KMS-11 (cell line): Measurements from ENCODE around the gene HOXA9.

Experiments
- H2AFZ ChIP-seq: fragments of 200-600 bp; sonication (generic); 2 replicates; pipeline ENCODE4 v1.6.1; 2016; ENCODE audit warnings: antibody characterized with exemption, mixed run types, low read depth
- H3K27ac ChIP-seq: fragments of 200-600 bp; sonication (generic); 2 replicates; pipeline ENCODE4 v1.6.1; 2016; ENCODE audit warnings: mild to moderate bottlenecking, mixed run types
- H3K27me3 ChIP-seq: fragments of 200-600 bp; sonication (generic); 2 replicates; pipeline ENCODE4 v1.6.1; 2017; ENCODE audit warnings: mild to moderate bottlenecking, low read depth, mixed run types, moderate library complexity; ENCODE audit not compliant: insufficient read depth
- H3K36me3 ChIP-seq: fragments of 200-600 bp; sonication (generic); 2 replicates; pipeline ENCODE4 v1.6.1; 2017; ENCODE audit warnings: mild to moderate bottlenecking, mixed run types; ENCODE audit not compliant: insufficient read depth
- H3K4me1 ChIP-seq: fragments of 200-600 bp; sonication (generic); 2 replicates; pipeline ENCODE4 v1.6.1; 2016; ENCODE audit warnings: mild to moderate bottlenecking, low read depth, mixed run types; ENCODE audit not compliant: poor library complexity, severe bottlenecking
- H3K4me2 ChIP-seq: fragments of 200-600 bp; sonication (generic); 2 replicates; pipeline ENCODE4 v1.7.0; 2016; ENCODE audit warnings: mild to moderate bottlenecking, mixed run types
- H3K4me3 ChIP-seq: fragments of 200-600 bp; sonication (generic); IDR thresholded peaks from 2 replicates; pipeline ENCODE4 v1.6.1; 2017; ENCODE audit warnings: low read depth, low read length, mixed read lengths; ENCODE audit not compliant: insufficient read depth
- H3K79me2 ChIP-seq: fragments of 200-600 bp; sonication (generic); 2 replicates; pipeline ENCODE4 v1.6.1; 2016; ENCODE audit warnings: low read depth, mixed run types; ENCODE audit not compliant: insufficient read depth
- H3K9ac ChIP-seq: fragments of 200-600 bp; sonication (generic); 2 replicates; pipeline ENCODE4 v1.6.1; 2016; ENCODE audit warnings: mild to moderate bottlenecking, mixed run types
- H4K20me1 ChIP-seq: fragments of 200-600 bp; sonication (generic); 2 replicates; pipeline ENCODE4 v1.6.1; 2016; ENCODE audit warnings: mild to moderate bottlenecking, mixed run types; ENCODE audit not compliant: insufficient read depth
- TF ChIP-seq, protein P1 (sequence below): fragments of 200-600 bp; sonication (generic); conservative IDR thresholded peaks from 2 replicates; pipeline ENCODE4 v1.6.1; 2017; ENCODE audit warnings: low read depth, mild to moderate bottlenecking, antibody characterized with exemption, low read length, moderate library complexity, mixed read lengths

The HOXA9 gene

GRCh38 chr7:27191833-27192545 is 26.7 kb upstream of the HOXA9 start:
- TF ChIP-seq, protein P1, sequence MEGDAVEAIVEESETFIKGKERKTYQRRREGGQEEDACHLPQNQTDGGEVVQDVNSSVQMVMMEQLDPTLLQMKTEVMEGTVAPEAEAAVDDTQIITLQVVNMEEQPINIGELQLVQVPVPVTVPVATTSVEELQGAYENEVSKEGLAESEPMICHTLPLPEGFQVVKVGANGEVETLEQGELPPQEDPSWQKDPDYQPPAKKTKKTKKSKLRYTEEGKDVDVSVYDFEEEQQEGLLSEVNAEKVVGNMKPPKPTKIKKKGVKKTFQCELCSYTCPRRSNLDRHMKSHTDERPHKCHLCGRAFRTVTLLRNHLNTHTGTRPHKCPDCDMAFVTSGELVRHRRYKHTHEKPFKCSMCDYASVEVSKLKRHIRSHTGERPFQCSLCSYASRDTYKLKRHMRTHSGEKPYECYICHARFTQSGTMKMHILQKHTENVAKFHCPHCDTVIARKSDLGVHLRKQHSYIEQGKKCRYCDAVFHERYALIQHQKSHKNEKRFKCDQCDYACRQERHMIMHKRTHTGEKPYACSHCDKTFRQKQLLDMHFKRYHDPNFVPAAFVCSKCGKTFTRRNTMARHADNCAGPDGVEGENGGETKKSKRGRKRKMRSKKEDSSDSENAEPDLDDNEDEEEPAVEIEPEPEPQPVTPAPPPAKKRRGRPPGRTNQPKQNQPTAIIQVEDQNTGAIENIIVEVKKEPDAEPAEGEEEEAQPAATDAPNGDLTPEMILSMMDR = no peak
- Histone ChIP-seq H3K4me1 (peaks cover 11% of the 10 kb centered on the region), H3K27me3 (peaks cover 6% of the 10 kb centered on the region; the same call in 1 of the 2 replicates), H3K27ac (no peak overlapping the region), H3K36me3 (no peaks in the 10 kb centered on the region), H3K4me2 (no peak overlapping the region), H3K4me3 (no peak overlapping the region), H4K20me1 (no peaks in the 10 kb centered on the region), H2AFZ (no peak overlapping the region), H3K79me2 (no peaks in the 10 kb centered on the region), H3K9ac (no peak overlapping the region)

DNA sequence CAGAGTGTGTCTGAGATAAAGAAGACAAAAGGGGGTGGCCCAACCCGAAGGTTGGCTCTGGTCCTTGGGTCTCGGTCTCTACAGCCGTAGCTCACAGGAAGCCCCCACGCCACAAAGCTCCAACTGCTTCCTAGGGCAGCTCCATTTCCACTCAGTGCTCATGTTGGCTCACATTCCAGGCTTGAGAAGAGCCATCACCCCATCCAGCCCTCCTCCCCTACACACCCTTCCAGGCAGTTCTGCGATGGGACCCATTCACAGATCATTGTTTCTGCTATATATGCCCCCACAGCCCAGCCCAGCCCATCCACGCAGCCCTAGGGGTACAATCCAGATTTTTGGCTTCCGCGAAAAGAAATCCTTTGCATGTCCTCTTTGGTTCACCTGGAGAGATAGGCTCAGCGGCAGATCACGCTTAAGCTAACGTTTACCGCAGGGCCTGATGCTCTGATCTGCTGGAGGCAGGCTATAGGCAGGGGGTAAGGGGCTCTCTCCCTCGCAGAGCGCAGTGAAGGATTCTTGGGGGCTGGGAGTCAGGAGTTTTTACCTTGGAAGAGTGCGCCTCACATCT is 25.9 kb upstream of the HOXA9 start:
- H3K4me3 ChIP-seq = no peak overlapping the region
- H3K36me3 ChIP-seq = no peaks in the 10 kb centered on the region
- no peak overlapping the region for H2AFZ ChIP-seq
- no peak overlapping the region for H3K9ac ChIP-seq
- no peaks in the 10 kb centered on the region for H4K20me1 ChIP-seq
- TF ChIP-seq, protein P1 = no peak
- no peaks in the 10 kb centered on the region for H3K79me2 ChIP-seq
- no peak overlapping the region for H3K4me2 ChIP-seq
- H3K27ac ChIP-seq = no peak overlapping the region
- H3K27me3 ChIP-seq = peaks cover 8% of the 10 kb centered on the region; the same call in 1 of the 2 replicates
- peaks cover 9% of the 10 kb centered on the region for H3K4me1 ChIP-seq

DNA sequence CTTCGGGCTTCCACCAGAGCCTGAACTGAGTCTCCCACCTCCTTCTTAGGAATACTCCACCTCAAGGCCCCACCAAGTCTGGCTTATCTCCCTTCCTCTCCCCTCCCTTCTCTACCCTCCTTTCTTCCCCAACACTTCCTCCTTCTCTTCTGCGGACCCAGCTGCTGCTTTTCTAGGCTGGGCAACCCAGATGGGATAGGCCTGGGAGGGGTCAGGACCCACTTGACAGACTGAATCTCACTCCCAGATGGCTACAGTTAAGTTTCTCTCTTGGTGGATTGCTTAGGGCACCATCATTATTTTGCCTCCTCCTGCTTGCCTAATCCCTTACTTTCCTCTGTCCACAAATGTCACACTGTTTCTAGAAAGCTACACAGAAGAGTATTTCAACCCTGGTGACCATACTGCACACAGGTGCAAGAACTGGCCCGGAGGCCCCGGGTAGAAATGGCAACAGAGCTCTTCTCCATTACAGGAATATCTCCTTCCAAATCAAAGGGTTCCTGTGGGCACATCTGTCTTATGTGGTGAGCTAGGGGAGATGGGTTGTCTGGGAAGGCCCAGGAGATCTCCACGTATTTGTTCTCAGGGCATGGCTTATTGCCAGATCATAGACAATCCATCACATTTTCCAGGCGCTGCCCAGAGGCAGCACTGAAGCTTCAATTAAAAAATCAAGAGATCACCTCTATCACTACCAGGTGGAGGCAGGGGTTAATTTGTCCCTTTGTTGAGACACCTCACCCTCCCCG is 24.8 kb upstream of the HOXA9 start:
- Histone ChIP-seq H3K4me2 (no peak overlapping the region), H2AFZ (no peak overlapping the region), H3K4me1 (peaks cover 8% of the 10 kb centered on the region), H3K27me3 (peaks cover 12% of the 10 kb centered on the region; the same call in 1 of the 2 replicates), H3K9ac (no peak overlapping the region), H4K20me1 (no peaks in the 10 kb centered on the region), H3K27ac (no peak overlapping the region), H3K4me3 (no peak overlapping the region), H3K36me3 (no peaks in the 10 kb centered on the region), H3K79me2 (no peaks in the 10 kb centered on the region)
- TF ChIP-seq, protein P1 = no peak

DNA sequence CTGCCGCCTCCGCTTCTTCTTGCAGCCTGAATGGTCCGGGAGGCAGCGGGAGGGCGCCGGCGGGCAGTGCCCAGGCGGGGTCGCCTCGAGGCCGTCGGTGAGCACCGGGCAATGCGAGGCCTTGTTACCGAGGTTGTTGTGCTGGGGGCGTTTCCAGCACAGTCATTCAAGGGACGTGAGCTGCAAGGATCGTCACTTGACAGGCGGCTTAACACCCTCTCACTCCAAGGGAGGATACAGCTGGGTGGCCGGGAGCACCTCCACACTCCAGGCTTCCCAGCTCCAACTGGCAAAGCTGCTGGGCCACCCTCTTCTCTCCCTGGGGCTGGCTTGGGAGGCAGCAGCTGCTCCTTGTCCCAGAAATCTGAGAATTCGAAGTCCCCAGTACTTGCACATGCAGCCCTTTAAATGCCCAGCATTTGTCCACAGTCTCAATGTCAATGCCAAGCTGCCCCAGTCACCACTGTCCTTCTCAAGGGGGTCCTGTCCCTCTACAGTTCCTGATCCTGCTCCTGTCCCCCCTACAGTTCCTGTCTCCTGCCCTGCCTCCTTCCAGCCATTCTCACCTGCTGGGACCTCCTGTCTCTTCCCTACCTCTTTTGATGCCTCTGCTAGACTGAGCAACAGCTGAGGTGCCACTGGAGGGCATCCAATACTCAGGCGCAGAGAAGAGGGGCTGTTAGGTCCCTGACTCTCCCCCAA is 24.1 kb upstream of the HOXA9 start:
- H3K27ac ChIP-seq = no peak overlapping the region

More for the DNA sequence above, 24.1 kb upstream of the HOXA9 start:
- Histone ChIP-seq H3K4me2 (no peak overlapping the region), H3K4me3 (no peak overlapping the region), H3K36me3 (no peaks in the 10 kb centered on the region), H3K79me2 (no peaks in the 10 kb centered on the region), H3K27me3 (peaks cover 12% of the 10 kb centered on the region; the same call in 1 of the 2 replicates), H3K9ac (no peak overlapping the region), H3K4me1 (peaks cover 8% of the 10 kb centered on the region), H2AFZ (no peak overlapping the region), H4K20me1 (no peaks in the 10 kb centered on the region)
- TF ChIP-seq, protein P1 = no peak
